ENCODE results near the gene MIEF1.
"Not testable (repeated sequence)": the region's sequence is repeated elsewhere in the genome, so short reads cannot be mapped to it uniquely, and the experiment has no call there.

MIEF1 gene

DNA sequence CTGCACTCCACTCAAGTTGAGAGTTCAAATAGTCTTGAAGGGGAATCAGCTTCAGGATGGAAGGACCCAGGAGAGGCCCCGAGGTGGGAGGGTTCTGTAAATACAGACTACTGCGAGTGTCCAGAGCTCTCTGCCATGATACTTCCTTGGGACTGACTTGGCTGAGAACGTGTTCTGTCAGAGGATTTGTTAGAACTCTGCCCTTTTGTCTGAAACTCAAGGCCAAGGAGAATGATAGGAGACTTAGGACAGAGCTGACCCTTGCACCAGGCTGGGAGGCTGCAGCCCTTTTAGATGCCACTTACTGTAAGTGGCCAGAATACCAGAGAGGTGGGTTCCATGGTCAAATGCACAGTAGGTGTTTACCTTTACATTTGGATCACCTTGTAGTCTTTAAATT is 15.4 kb downstream of the MIEF1 start:
- DNase-seq = no peak

DNA sequence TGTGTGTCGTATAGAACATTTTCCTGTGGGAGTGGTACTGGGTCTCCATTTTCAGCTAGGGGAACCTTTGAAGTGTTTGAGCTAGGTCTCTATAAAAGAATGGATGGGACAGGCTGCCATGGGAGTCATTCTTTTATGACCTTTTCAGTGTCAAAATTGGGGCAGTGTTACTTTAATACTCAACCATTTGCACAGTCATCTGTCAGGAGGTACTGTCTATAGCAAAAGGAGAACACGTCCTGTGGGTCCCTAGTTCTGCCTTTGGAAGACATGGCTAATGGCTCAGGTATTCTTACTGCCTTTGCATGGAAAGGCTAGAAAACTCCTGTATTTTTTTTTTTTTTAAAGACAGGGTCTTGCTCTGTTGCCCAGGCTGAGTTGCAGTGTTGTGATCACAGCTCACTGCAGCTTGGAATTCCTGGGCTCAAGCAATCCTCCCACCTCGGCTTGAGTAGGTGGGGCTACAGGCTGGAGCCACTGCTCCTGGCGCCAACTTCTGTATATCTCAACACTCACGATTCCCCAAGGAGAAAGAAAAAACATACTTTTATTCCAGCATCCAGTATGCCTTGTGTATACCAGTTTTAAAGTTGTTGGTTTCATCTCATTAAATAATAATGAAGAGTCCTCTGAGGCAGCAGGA is 16.2 kb downstream of the MIEF1 start:
- DNase-seq = no peak

DNA sequence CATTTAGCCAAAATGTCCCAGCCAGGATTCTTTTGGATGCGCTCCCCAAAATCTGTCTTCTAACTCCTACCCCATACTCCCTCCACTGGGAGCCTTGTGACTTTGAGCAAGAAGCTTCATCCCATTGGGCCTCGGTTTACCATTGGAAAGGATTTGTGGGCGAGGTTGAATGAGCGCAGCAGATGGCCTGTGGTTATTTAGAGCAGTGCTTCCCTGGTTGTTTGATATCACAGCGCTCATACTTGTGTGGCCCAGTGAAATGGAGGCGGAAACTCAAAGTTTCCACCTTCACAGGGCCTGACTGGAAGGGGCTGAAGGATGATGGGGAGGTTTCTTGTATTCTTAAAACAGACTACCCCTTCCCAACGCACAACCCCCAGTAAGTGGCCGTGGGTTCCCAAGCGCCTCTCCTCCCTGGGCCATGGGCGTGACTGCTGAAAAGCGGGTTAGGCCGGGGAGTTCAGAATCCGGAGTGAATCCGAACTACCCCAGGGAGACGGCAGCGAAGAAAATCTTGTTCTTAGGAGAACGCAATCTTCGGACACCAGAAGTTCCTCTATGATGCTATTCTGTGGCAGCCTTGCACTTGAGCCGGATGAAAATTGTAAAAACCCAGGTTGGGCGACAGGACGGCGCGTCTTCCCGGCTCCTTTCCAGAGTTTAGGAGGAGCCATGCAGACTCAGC is 17.0 kb downstream of the MIEF1 start:
- DNase-seq = peak; percentile 59

GRCh38 chr22:39519681-39520225 is 17.7 kb downstream of the MIEF1 start:
- DNase-seq = peak; percentile 97

DNA sequence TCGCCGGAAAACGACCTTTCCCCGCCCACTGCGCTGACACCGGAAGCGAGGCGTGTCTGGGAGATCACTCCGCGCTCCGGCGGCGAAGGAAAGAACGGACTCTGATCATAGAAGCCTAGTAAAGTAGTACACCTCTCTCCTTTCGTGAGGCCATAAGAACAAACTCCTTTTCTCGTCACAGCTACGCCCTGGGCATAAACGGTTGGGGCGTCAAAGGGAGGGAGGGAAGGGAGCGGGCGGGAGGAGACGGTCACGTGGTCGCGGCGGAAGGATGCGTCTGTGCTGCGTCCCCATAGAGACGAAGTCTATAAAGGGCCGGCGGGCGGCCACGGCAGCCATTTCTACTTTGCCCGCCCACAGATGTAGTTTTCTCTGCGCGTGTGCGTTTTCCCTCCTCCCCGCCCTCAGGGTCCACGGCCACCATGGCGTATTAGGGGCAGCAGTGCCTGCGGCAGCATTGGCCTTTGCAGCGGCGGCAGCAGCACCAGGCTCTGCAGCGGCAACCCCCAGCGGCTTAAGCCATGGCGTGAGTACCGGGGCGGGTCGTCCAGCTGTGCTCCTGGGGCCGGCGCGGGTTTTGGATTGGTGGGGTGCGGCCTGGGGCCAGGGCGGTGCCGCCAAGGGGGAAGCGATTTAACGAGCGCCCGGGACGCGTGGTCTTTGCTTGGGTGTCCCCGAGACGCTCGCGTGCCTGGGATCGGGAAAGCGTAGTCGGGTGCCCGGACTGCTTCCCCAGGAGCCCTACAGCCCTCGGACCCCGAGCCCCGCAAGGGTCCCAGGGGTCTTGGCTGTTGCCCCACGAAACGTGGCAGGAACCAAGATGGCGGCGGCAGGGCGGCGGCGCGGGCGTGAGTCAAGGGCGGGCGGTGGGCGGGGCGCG is 18.4 kb downstream of the MIEF1 start, which contains the start of gene ATF4:
Gene ATF4, plus strand, starts transcription at position 337 of the 880 bp plus-strand sequence. CDS start 884 bp downstream, outside the sequence.
- DNase-seq = peak; percentile 90

- DNase-seq = peak; percentile 45
Measured at GRCh38 chr22:39521106-39521885, 19.2 kb downstream of the MIEF1 start.

GRCh38 chr22:39522091-39522490 is 20.0 kb downstream of the MIEF1 start:
- DNase-seq = not testable (repeated sequence)

GRCh38 chr22:39522567-39523300 is 20.6 kb downstream of the MIEF1 start:
- DNase-seq = peak; percentile 42

GRCh38 chr22:39524089-39524752 is 22.1 kb downstream of the MIEF1 start:
- no peak for DNase-seq

- DNase-seq = no peak
Measured at GRCh38 chr22:39524753-39525657, 22.9 kb downstream of the MIEF1 start.

DNA sequence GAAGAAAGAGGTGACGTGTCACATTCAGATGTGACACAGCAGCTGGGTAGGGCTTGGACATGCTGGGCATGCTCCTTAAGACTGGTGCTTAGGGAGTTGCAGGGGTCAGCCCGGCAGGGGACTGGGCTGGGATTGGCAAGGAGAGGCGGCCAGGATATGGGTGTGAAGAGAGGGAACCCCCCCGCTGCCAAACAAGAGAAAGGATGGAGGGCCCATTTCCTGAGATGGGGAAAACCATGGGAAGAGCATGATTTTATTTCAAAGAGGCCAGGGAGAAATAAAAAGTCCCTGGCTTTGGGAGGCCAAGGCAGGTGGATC is 23.5 kb downstream of the MIEF1 start:
- DNase-seq = no peak

GRCh38 chr22:39526736-39527171 is 24.7 kb downstream of the MIEF1 start:
- DNase-seq = peak; percentile 58

DNA sequence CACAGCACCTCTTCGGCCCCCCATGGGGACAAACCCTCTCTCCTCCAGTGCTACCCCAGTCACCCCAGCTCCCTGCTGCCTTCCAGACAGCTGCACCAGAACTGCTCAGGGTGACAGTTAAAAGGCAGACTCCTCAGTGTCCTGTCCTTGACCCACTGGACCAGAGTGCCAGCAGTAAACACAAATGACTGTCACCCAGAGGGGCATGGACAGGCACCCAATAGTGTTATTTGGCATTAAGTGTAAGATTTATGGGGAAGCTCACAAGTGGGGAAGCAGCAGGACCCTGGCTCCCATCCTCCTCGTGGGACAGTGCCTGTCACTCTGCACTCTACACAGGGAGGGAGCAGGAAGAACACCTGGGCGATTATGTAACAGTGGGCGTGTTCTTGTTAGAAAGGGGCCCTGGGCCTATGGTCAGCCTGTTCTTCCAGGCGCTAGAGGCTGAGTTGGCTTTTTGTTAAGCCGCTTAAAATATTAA is 25.4 kb downstream of the MIEF1 start:
- no peak for DNase-seq

- DNase-seq = no peak
Measured at GRCh38 chr22:39528080-39528661, 26.1 kb downstream of the MIEF1 start.

DNA sequence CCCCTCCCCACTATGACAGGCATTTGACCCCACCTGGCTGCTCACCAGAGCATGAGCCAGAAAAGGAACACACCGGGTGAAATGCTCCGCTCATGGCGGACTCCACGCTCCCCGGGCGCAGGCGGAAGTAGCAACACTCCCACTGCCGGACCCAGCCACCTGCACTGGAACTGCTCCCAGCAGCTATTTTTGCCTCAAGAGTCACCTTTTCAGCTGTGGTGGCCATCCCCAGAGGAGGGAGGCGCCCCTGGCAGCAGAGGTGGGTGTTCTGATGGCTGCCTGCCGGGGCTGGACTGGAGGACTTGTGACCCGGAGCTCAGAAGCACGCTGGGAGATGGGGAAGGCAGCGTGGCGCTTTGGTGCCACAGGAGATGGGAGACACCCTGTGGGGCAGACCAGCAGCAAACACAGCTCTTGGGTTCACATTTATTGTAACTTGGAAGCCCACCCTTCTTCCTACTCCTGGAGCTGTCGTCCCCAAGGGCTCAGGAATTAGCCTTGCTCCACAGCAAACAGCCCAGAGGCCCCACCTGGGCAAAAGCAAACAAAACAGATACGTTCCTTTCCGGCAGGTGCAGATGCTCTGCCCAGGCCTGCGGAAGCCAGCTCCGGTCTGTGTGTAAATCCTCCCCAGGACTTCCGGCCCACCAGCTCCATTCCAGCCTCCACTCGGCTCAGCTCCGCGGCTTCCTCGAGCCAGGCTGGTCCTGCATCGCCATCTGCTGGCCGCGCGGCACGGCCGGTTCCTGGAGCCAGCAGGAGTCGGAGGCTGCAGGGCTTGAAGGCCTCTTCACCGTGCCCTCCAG is 26.8 kb downstream of the MIEF1 start:
- peak; percentile 93 for DNase-seq

DNA sequence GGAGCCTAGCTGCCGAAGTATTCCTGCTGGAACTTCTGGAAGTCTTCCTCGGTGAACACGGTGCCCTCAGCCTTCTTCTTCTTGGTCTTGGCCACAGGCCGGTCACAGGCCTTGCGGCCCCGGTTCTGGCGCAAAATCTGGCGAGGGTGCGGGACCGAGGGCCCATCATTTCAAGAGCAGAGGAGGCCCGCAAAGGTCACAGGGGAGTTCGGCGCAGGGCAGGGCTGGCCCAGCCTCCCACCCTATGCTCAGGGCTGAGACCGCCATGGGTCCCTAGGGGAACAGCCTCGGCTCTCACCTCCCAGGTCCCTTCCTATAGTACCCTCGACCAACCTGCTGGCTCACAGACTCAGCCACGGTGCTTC is 27.4 kb downstream of the MIEF1 start:
- DNase-seq = no peak

DNA sequence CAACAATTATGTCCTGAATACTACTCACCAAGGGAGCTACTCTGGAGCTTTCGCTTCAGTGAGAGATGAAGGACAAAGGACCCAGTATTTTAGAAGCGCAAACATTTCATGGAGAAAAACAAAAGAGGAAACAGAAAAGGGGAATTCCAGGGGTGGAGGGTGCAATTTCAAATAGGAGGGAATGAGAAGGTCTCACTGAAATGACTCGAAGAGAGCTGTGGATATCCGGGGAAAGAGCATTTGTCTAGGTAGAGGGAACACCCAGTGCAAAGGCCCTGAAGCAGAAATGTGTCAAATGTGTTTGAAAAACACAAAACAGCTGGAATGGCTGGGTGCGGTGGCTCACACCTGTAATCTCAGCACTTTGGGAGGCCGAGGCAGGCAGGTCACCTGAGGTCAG is 28.0 kb downstream of the MIEF1 start:
- no peak for DNase-seq

DNA sequence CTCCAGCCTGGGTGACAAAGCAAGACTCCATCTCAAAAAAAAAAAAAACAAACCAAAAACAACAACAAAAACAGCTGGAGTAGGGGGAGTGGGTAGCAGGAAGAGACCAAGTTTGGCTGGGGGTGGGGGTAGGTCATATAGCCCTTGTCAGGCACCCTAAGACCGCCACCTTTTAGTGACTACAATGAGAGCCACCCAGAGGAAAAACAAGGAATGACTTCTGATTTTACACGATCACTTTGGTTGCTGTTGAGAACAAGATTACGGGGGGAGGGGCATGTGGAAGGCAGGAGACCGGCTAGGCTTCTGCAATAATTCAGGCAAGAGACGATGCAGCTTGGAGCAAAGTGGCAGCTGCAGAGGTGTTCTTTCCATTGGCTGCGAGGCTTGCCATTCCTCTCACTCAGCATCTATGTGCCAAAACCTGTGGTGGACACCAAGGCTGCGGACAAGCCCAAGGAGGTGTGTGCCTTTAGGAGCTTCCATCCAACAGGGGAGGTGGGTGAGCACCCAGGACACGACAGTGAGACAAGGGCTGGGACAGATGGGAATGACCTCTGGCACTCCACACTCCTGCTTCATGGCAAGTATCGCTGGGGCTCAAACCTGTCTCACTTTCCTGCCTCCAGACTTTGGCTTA is 28.7 kb downstream of the MIEF1 start:
- DNase-seq = peak; percentile 48
